RWPE1 (cell line): Measurements from ENCODE around the gene ARAP1.
A peak's percentile ranks its signal among the peaks of the same experiment; 100 is the strongest.

Source experiments
- CTCF ChIA-PET: fragments of 350-600 bp; sonication (Branson Sonifier 250); formaldehyde crosslinking; extraction: SDS; loops from one replicate; lab custom pipeline; 2021; lab: Yijun Ruan, JAX
- POLR2A ChIA-PET: fragments of 400-600 bp; formaldehyde crosslinking; extraction: SDS; loops from one replicate; lab custom pipeline; 2020; ENCODE audit warnings: antibody characterized with exemption; ENCODE audit not compliant: low non-redundant PET; lab: Yijun Ruan, JAX
- DNase-seq: peaks from one replicate; pipeline ENCODE4 v3.0.0; 2012; ENCODE audit warnings: low spot score
- H3K27ac ChIP-seq: fragments of 450-650 bp; 2 replicates; pipeline ENCODE4 v1.5.1; 2017
- CTCF ChIP-seq: fragments of 450-650 bp; conservative IDR thresholded peaks from 2 replicates; pipeline ENCODE4 v1.5.1; 2017; ENCODE audit warnings: low read depth, mild to moderate bottlenecking

The ARAP1 gene

DNA sequence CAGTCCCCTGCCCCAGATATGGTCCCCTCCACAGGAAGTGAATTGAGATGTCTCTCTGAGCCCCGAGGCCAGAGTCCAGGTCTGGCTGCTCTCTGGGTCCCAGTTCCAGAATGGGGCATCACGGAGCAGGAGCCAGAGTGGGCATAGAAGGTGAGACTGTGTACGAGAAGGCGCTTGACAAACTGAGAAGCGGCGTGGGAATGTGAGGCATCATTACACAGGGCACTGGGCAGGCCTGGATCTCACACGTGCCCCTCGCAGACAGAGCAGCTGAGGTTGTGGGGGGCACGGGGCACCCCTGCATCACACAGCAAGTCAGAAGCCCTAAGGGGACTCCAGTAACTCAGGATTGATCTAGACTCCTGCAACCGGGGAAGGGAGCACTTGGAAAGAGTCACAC is 32.5 kb upstream of the ARAP1 start:
- no peak for DNase-seq
- no peak overlapping the region for H3K27ac ChIP-seq
- CTCF ChIA-PET, result interaction anchor here (0.9 kb wide), 1 partner anchor 59 kb away, joined by 3 read pairs; no protein-coding TSS in a partner anchor
- POLR2A ChIA-PET, result no interaction called here
- TF ChIP-seq CTCF, result no peak

- ChIA-PET POLR2A (interaction anchor here (1.6 kb wide), 1 partner anchor 11 kb away, joined by 4 read pairs; no protein-coding TSS in a partner anchor), CTCF (interaction anchor here (1.0 to 1.4 kb wide), 4 partner anchors 9 to 58 kb away, joined by 3 to 9 read pairs (median 5); partner anchors contain the start of gene STARD10)
- DNase-seq, result no peak
- TF ChIP-seq CTCF, result no peak
- no peak overlapping the region for H3K27ac ChIP-seq
Observed at GRCh38 chr11:72783144-72783905, 31.1 kb upstream of the ARAP1 start.

- POLR2A ChIA-PET, result interaction anchor here (1.3 to 1.6 kb wide), 2 partner anchors 12 to 57 kb away, joined by 3 to 4 read pairs; no protein-coding TSS in a partner anchor
- no peak for DNase-seq
- TF ChIP-seq CTCF, result no peak
- CTCF ChIA-PET, result interaction anchor here (1.0 to 1.4 kb wide), 4 partner anchors 10 to 57 kb away, joined by 3 to 9 read pairs (median 5); partner anchors contain the start of gene STARD10
- 0 out of 2 replicates have a peak overlapping the region, but pooled peaks have one; percentile 12 for H3K27ac ChIP-seq
Observed at GRCh38 chr11:72782081-72782920, 30.1 kb upstream of the ARAP1 start.

- CTCF ChIA-PET, result interaction anchor here (0.5 to 1.4 kb wide), 4 partner anchors 12 to 123 kb away, joined by 3 to 9 read pairs (median 4); no protein-coding TSS in a partner anchor
- 0 out of 2 replicates have a peak overlapping the region, but pooled peaks have one; percentile 12 for H3K27ac ChIP-seq
- peak; percentile 56 for DNase-seq
- TF ChIP-seq CTCF, result no peak
- POLR2A ChIA-PET, result interaction anchor here (0.5 to 1.6 kb wide), 3 partner anchors 10 to 56 kb away, joined by 3 to 8 read pairs (median 4); no protein-coding TSS in a partner anchor
Observed at GRCh38 chr11:72781313-72782080, 29.3 kb upstream of the ARAP1 start.

DNA sequence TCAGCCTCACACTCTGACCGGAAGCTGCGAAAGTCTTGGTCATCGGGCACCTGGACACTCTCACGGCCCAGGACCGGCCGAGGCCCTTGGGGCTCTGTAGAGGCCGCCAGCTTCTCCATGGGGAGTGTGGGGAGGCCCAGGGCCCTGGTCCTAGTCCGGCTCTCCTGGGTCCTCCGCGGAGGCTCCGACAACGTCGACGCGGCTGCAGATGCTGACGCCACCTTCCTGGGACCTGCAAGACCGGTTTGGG is 28.8 kb upstream of the ARAP1 start:
- POLR2A ChIA-PET, result interaction anchor here (1.3 kb wide), 1 partner anchor 56 kb away, joined by 3 read pairs; no protein-coding TSS in a partner anchor
- H3K27ac ChIP-seq, result no peak overlapping the region
- CTCF ChIA-PET, result interaction anchor here (0.5 to 1.4 kb wide), 3 partner anchors 12 to 122 kb away, joined by 3 to 5 read pairs (median 3); no protein-coding TSS in a partner anchor
- no peak for TF ChIP-seq CTCF
- DNase-seq, result no peak
